Cerebellar cortex (tissue), 1 donor: Measurements from ENCODE around the gene CCDC177.

Experiments used
- DNase-seq: peaks from one replicate; pipeline ENCODE4 v3.0.0-alpha.2; 2015; ENCODE audit warnings: low spot score

The CCDC177 gene

DNA sequence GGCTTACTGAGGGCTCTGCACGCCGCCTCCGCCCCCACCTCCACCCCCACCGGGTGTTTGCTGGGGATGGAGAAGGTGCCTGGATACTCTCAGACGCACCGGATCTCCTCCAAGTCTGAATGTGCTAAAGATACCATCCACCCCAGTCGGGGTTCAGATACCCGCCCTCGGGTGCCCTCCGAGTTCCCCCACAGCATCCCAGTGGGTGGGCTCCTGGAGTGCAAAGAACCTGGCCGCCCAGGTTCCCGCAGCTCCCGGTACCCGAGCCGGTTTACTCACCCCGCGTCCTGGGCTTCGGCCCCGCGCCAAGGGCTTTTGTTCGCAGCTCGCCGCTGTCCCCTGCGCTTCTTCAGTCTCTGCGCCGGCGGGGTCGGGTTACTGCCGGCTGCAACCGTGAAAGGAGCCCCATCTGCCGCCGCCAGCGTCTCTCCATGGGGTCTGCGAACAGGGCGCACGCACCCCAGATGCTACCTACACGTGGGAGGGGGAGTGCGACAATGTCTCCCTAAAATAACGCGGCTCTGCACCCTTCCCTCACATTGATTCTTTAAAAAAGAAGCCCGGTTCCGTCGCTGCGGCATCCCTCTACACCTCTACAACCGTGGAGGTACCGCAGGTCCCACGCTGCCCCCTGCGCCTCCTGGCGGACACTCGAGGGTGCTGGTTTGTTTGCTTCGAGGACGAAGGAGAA lies at the start of gene CCDC177:
CCDC177 (minus strand) TSS at position 609 of the 691 bp plus-strand sequence. CDS start 1,249 bp downstream, outside the sequence.
- DNase-seq = peak; percentile 81

DNA sequence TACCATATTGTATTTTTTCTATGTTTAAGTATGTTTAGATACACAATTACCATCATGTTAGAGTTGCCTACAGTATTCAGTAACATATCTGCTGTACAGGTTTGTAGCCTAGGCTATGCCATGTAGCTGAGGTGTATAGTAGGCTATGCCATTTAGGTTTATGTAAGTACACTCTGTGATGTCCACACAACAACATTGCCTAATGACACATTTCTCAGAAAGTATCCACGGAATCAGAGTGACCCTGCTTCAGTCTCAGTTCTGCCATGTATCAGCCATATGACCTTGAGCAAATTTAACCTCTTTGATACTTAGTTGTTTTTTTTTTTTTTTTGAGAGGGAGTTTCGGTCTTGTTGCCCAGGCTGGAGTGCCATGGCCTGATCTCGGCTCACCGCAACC lies 49.5 kb upstream of the CCDC177 start:
- DNase-seq = no peak

DNA sequence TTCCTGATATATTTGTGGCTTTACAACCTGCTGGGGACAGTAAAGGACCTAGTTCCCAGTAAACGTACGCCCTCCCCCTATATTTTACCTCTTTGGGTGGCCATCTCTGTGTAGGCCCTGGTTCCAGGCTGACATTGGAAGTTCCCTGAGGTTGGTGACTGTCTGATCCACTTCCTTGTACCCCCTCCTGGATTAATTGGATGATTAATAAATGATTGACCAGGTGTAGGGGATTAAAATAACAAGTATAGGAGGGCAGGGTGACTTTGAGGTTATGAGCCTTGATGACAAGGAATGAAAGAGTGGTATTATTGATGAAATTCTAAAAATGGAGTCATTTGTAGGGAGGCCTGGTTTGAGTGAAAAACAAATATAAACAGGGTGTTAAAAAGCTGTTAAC lies 46.3 kb upstream of the CCDC177 start:
- no peak for DNase-seq

- DNase-seq = peak; percentile 25
These were observed 45.5 kb upstream of the CCDC177 start for GRCh38 chr14:69620211-69620611.

DNA sequence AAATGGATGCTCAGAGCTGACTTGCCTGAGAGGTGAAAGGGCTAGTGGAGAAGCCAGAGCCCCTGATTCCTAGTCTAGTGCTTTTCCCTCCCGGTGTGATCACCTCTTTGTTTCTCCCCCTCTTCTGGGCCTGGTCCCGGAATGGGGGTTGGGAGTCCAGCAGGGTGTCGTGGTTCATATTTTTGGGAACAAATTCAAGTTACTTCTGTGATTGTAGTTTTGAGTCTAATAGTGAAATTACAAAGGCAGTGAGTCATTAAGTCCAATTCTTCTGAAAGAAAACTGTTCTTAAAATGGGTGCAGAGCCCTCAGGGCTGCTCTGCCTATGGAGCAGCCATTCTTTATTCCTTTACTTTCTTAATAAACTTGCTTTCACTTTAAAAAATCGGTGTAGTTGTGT lies 44.3 kb upstream of the CCDC177 start:
- DNase-seq = no peak

- peak; percentile 95 for DNase-seq
These were observed 43.1 kb upstream of the CCDC177 start for GRCh38 chr14:69617796-69618195.

DNA sequence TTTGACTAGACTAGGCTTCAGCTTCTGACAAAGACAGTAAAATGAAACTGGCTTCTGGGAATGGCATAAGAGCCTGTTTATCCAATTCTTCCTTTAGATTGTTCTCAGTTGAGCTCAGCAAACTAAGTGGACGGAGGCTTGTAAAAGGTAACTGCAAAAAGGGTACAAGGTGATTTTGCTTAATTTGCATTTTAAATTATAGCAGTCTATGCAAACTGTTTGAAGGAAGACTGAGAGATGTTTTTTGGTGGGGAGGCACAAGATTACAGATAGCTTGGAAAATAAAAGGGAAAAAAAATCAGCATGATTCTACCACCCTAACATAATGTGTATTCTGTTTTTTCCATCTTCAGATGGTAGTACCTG lies 41.7 kb upstream of the CCDC177 start:
- peak; percentile 37 for DNase-seq

GRCh38 chr14:69615496-69616407 lies 41.1 kb upstream of the CCDC177 start:
- DNase-seq = peak; percentile 63

- peak; percentile 46 for DNase-seq
These were observed 40.4 kb upstream of the CCDC177 start for GRCh38 chr14:69615121-69615495.

- no peak for DNase-seq
These were observed 39.9 kb upstream of the CCDC177 start for GRCh38 chr14:69614592-69614991.

- DNase-seq = no peak
These were observed 38.8 kb upstream of the CCDC177 start for GRCh38 chr14:69613312-69614073.

- peak; percentile 76 for DNase-seq
These were observed 38.1 kb upstream of the CCDC177 start for GRCh38 chr14:69612783-69613130.

DNA sequence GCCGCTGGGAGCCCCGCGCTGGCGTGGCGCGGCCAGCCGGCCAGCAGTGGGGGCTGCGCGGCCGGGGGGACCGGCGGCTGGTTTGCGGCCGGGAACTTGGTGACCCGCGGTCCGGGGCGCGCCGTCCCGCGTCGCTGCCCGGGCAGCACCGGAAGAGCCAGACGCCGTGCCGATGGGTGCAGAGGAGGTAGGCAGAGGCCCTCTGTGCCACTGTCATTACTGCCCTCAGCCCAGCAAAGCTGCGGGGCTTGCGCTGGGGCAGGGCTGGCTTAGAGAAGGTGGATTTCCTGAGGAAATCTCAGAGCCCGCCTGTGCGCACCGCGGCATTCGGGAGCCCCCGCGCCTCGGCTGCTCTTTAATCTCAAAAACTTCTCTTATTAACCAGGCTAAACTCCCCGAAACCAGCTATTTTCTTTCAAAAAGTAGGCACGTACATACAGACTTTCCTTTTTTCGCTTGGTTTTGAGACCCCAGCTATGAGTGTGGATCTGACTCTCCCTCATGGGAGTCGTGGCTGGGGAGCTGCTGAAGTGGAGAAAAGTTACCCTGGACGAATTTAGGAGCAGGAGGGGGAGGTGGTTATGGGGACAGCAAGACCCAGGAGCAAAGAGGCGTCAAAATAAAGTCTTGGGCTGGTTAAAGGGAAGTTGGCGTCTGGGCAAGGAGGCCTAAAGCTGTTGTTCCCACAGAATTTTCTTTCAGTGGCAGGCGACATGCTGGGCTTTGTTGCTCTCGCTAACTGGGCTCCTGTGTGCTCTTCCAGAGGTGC lies 37.5 kb upstream of the CCDC177 start:
- DNase-seq = no peak

GRCh38 chr14:69611172-69612013 lies 36.7 kb upstream of the CCDC177 start, which contains the start of gene SUSD6:
SUSD6 (plus strand) TSS chr14:69611596; CDS start chr14:69658593, 46,997 bp downstream.
- peak; percentile 86 for DNase-seq

DNA sequence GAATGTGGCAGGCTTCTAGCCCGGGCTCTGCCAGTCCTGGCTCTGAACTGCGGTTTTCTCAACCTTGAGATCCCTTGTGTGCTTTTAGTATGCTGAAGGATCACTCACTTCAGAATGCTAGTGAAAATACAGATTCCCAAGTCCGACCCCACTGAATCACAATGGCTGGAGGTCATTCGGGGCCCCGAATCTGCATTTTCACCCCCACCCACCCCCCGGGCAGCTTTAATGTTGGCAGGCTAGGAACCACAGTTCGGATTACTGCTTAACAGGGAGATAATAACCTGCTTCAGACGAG lies 36.2 kb upstream of the CCDC177 start:
- no peak for DNase-seq

GRCh38 chr14:69610020-69610873 lies 35.6 kb upstream of the CCDC177 start:
- peak; percentile 58 for DNase-seq

DNA sequence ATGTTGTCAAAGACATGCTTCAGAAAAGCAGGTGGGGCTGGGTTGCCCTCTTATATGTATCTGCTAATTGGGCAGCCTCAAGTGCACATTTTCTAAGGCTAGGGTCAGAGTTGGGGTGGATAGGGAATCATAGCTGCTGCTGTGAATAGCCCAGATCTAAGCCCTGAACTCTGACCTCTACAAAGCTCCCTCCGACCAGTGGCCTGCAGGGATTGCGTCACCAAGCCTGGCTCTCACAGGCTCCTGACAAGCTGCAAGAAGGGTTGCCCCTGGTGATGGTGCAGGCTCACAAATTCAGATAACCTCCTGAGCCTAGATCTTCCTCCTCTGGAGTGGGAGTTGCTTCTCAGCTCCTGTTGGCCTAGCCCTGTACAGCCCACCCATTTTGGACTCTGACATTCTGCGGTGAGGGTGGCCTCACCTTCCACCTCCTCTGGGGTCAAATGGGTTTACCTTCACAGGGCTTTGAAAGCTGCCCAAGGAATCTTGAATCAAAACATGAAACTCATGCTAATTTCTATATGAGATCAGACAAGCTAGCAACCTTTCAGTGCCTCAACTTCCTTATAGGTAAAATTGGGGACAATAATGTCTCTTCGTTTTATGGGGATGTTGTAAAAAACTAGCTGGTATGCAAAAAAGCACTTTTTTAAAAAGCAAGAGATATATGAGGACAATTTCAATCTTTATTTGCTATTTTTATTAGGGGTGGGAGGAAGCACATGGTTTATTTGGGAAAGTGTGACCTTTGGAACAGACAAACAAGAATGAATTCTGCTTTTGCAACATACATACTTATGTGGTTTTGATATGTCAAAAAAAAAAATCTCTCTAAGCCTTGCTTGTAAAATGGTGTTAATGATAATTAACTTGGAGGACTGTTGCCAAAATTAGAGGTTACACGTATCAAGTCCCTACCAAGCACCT lies 31.9 kb upstream of the CCDC177 start:
- DNase-seq = no peak

DNA sequence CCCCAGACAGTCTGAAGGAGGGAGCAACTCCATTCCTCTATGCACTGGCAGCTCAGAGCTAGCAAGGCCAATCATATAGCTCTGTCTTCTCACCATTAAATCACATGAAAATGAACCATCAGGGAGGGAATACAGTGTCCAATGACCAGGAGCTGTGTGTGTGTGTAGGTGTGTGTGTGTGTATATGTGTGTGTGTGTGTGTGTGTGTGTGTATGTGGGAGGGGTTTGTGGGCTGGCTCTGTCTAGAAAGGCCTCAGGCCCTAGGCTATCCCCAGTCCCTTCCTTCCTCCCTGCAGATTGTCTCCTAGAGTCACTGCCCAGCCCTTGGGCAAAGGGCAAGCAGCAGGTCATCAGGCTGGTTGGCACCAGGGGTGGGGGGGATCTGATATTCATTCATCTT lies 31.1 kb upstream of the CCDC177 start:
- DNase-seq = no peak

- no peak for DNase-seq
These were observed 25.7 kb upstream of the CCDC177 start for GRCh38 chr14:69600304-69600891.
